ENCODE data around the gene PHRF1. TPM values are rescaled to one million over a fixed set of nuclear protein-coding genes. Genes with fewer than 3 reads are reported as not detected.

Gene PHRF1
- total RNA-seq, 1 donor from 2014 or later = 25.4 TPM

- no peak for TF ChIP-seq CTCF (IDR thresholded peaks at IDR 0.05)
- H3K36me3 ChIP-seq = peaks cover 23 to 27% of the 10 kb centered on the region in 2 donors
- H3K9me3 ChIP-seq = no peaks in the 10 kb centered on the region
- intact Hi-C loops (cut with DNase I) = loop anchor here (1.0 to 2.0 kb wide), 4 partner anchors 26 to 42 kb away; partner anchors contain the start of genes LMNTD2, PHRF1, RASSF7 and RNH1
- peaks cover 13 to 26% of the 10 kb centered on the region in 2 donors for H3K4me1 ChIP-seq
- no peak for DNase-seq (ENCODE audit: low spot score in 2 of 2)
- H3K4me3 ChIP-seq = peak overlapping the region; percentile 92 to 94
- H3K27me3 ChIP-seq = no peaks in the 10 kb centered on the region
- peak overlapping the region; percentile 3 to 34 for H3K27ac ChIP-seq
Measured at GRCh38 chr11:534396-535209, 41.7 kb upstream of the PHRF1 start.

- Histone ChIP-seq H3K4me3 (peak overlapping the region; percentile 92 to 94), H3K27me3 (no peaks in the 10 kb centered on the region), H3K9me3 (no peaks in the 10 kb centered on the region), H3K27ac (peak overlapping the region in 1 of 2 donors; percentile 34), H3K36me3 (peaks cover 23 to 27% of the 10 kb centered on the region in 2 donors), H3K4me1 (peaks cover 13 to 26% of the 10 kb centered on the region in 2 donors)
- intact Hi-C loops (cut with DNase I) = loop anchor here (1.0 to 2.0 kb wide), 4 partner anchors 25 to 41 kb away; partner anchors contain the start of genes LMNTD2, PHRF1, RASSF7 and RNH1
- no peak for TF ChIP-seq CTCF (IDR thresholded peaks at IDR 0.05)
- no peak for DNase-seq (ENCODE audit: low spot score in 2 of 2)
Measured at GRCh38 chr11:535210-535518, 41.1 kb upstream of the PHRF1 start.

- peaks cover 13 to 26% of the 10 kb centered on the region in 2 donors for H3K4me1 ChIP-seq
- TF ChIP-seq CTCF (IDR thresholded peaks at IDR 0.05) = no peak
- no peaks in the 10 kb centered on the region for H3K27me3 ChIP-seq
- H3K27ac ChIP-seq = peak within 1 kb of the TSS; percentile 63 to 64
- H3K36me3 ChIP-seq = peaks cover 23 to 27% of the 10 kb centered on the region in 2 donors
- intact Hi-C loops (cut with DNase I) = loop anchor here (1.0 to 2.0 kb wide), 4 partner anchors 25 to 41 kb away; partner anchors contain the start of genes LMNTD2, PHRF1, RASSF7 and RNH1
- DNase-seq (ENCODE audit: low spot score in 2 of 2) = peak; percentile 72 to 96
- peak within 1 kb of the TSS; percentile 92 to 94 for H3K4me3 ChIP-seq
- H3K9me3 ChIP-seq = no peaks in the 10 kb centered on the region
Measured at GRCh38 chr11:535519-536454, 40.5 kb upstream of the PHRF1 start, which contains the start of gene HRAS. Gene HRAS, minus strand, starts transcription at chr11:535576.

GRCh38 chr11:536841-537621 lies 39.2 kb upstream of the PHRF1 start, which contains the start of gene LRRC56:
Gene LRRC56, plus strand, starts transcription at chr11:537527. Its CDS starts 3,158 bp downstream, at chr11:540685.
- Histone ChIP-seq H3K9me3 (no peaks in the 10 kb centered on the region), H3K4me3 (peak within 1 kb of the TSS; percentile 43 to 94), H3K27ac (peak within 1 kb of the TSS in 1 of 2 donors; percentile 41), H3K36me3 (peaks cover 12 to 16% of the 10 kb centered on the region in 2 donors), H3K27me3 (no peaks in the 10 kb centered on the region), H3K4me1 (peaks cover 13 to 26% of the 10 kb centered on the region in 2 donors)
- peak; percentile 57 to 90 for DNase-seq (ENCODE audit: low spot score in 2 of 2)
- intact Hi-C loops (cut with DNase I) = no loop called here
- peak in 1 of 3 experiments; percentile 3 for TF ChIP-seq CTCF (IDR thresholded peaks at IDR 0.05)
